HCT116 (cell line): Measurements from ENCODE around the gene THADA. TPM values are rescaled to one million over a fixed set of nuclear protein-coding genes. Genes with fewer than 3 reads are reported as not detected.

Source experiments
- ATAC-seq: fragments of 200-7000 bp; cut with Tn5 transposase; 2 replicates; pipeline ENCODE4 v1.9.1; 2020; ENCODE audit warnings: mild to moderate bottlenecking, moderate library complexity
- BruUV-seq: library from RNA; stranded (reverse); fragments of 400-500 nt; replicated peaks from 2 replicates; lab custom pipeline; 2021; lab: Mats Ljungman, UMichigan
- CTCF ChIA-PET: fragments of 300-600 bp; sonication (Branson Sonifier 250); formaldehyde crosslinking; loops from one replicate; lab custom pipeline; 2021; ENCODE audit warnings: antibody characterized with exemption; lab: Charles Lee
- POLR2A ChIA-PET: fragments of 300-600, 350-600 bp; sonication (Branson Sonifier 250); formaldehyde crosslinking; loops from one replicate; lab custom pipeline; 2021; ENCODE audit warnings: antibody characterized with exemption; lab: Charles Lee
- RAD21 ChIA-PET, 2 experiments: fragments of 300-600 bp; sonication (Branson Sonifier 250); formaldehyde crosslinking; loops; one replicate each; lab custom pipeline; 2023; ENCODE audit warnings: low total read pairs in 2 of 2; ENCODE audit not compliant: uncharacterized antibody in 2 of 2, unreplicated experiment in 2 of 2, low non-redundant PET in 1 of 2; lab: Charles Lee
- DNase-seq: peaks from one replicate; pipeline ENCODE4 v3.0.0-alpha.2; 2010; ENCODE audit warnings: low read depth, low spot score
- H2AFZ ChIP-seq: fragments of 200-600 bp; shearing (Covaris generic), sonication (generic); 2 replicates; pipeline ENCODE4 v1.6.1; 2017; ENCODE audit warnings: low read depth, mixed run types, mixed read lengths, antibody characterized with exemption, low read length; ENCODE audit not compliant: poor library complexity, severe bottlenecking
- H3K27ac ChIP-seq: 2 replicates; pipeline ENCODE4 v1.5.1; 2012; ENCODE audit warnings: low read depth, low read length
- H3K27me3 ChIP-seq: fragments of 200-600 bp; sonication (generic); 2 replicates; pipeline ENCODE4 v1.6.1; 2016; ENCODE audit warnings: mixed run types, low read length, mixed read lengths; ENCODE audit not compliant: insufficient read depth
- H3K36me3 ChIP-seq, 2 experiments: fragments of 200-500 bp in 1 of 2; fragments of 200-600 bp in 1 of 2; sonication (Bioruptor generic) in 1 of 2; sonication (generic) in 1 of 2; 2 replicates each; pipeline versions ENCODE4 v1.5.1 to v1.6.1; 2014 to 2016; ENCODE audit warnings: low read length in 2 of 2, inconsistent platforms in 1 of 2, mixed read lengths in 1 of 2, mixed run types in 1 of 2; ENCODE audit not compliant: insufficient read depth in 2 of 2, control insufficient read depth in 1 of 2
- H3K4me1 ChIP-seq, 2 experiments: fragments of 200-600 bp in 1 of 2; sonication (generic) in 1 of 2; 2 replicates each; pipeline versions ENCODE4 v1.5.1 to v1.6.1; 2012 to 2017; ENCODE audit warnings: low read length in 2 of 2, inconsistent platforms in 1 of 2, mild to moderate bottlenecking in 1 of 2, mixed read lengths in 1 of 2, mixed run types in 1 of 2, moderate library complexity in 1 of 2; ENCODE audit not compliant: insufficient read depth in 2 of 2, control insufficient read depth in 1 of 2
- H3K4me2 ChIP-seq: fragments of 200-600 bp; sonication (generic); 2 replicates; pipeline ENCODE4 v1.6.1; 2017; ENCODE audit warnings: mixed run types, low read length, mixed read lengths
- H3K4me3 ChIP-seq, 2 experiments: fragments of 200-600 bp in 1 of 2; sonication (generic) in 1 of 2; replicated peaks in 1 of 2; 2 replicates each; pipeline ENCODE4 v1.5.1; 2011 to 2016; ENCODE audit warnings: low read length in 2 of 2, control low read depth in 1 of 2, low read depth in 1 of 2, mild to moderate bottlenecking in 1 of 2, mixed read lengths in 1 of 2, mixed run types in 1 of 2
- H3K79me2 ChIP-seq: fragments of 200-600 bp; sonication (generic); 2 replicates; pipeline ENCODE4 v1.6.1; 2017; ENCODE audit warnings: mild to moderate bottlenecking, mixed run types, low read length, moderate library complexity, mixed read lengths; ENCODE audit not compliant: insufficient read depth
- H3K9ac ChIP-seq: fragments of 200-600 bp; sonication (generic); 2 replicates; pipeline ENCODE4 v1.6.1; 2016; ENCODE audit warnings: low read length, mixed read lengths
- H3K9me2 ChIP-seq: fragments of 200-600 bp; sonication (generic), shearing (Covaris generic); 2 replicates; pipeline ENCODE4 v1.6.1; 2017; ENCODE audit warnings: mixed run types, mild to moderate bottlenecking, moderate library complexity; ENCODE audit not compliant: insufficient read depth
- H3K9me3 ChIP-seq, 2 experiments: fragments of 200-500 bp in 1 of 2; fragments of 200-600 bp in 1 of 2; sonication (Bioruptor generic) in 1 of 2; sonication (generic) in 1 of 2; 2 replicates each; pipeline ENCODE4 v1.6.1; 2014 to 2017; ENCODE audit warnings: low read length in 2 of 2, mixed read lengths in 2 of 2, inconsistent platforms in 1 of 2, low read depth in 1 of 2, mild to moderate bottlenecking in 1 of 2, mixed run types in 1 of 2, moderate library complexity in 1 of 2; ENCODE audit not compliant: control insufficient read depth in 1 of 2, insufficient read depth in 1 of 2
- H4K20me1 ChIP-seq: fragments of 200-600 bp; sonication (generic), shearing (Covaris generic); 2 replicates; pipeline ENCODE4 v1.6.1; 2017; ENCODE audit warnings: mixed run types, mild to moderate bottlenecking, moderate library complexity; ENCODE audit not compliant: insufficient read depth
- CEBPB ChIP-seq: IDR thresholded peaks from 2 replicates; pipeline ENCODE4 v1.6.1; 2012; ENCODE audit warnings: low read depth
- ELF1 ChIP-seq: IDR thresholded peaks from 2 replicates; pipeline ENCODE4 v1.6.1; 2012; ENCODE audit warnings: low read depth, borderline replicate concordance
- EZH2 ChIP-seq: fragments of 200-600 bp; sonication (generic); IDR thresholded peaks from 2 replicates; pipeline ENCODE4 v1.6.1; 2017; ENCODE audit warnings: antibody characterized with exemption, mixed run types
- EZH2phosphoT487 ChIP-seq: fragments of 200-600 bp; IDR thresholded peaks from 2 replicates; pipeline ENCODE4 v1.6.1; 2018; ENCODE audit warnings: antibody characterized with exemption, borderline replicate concordance
- POLR2A ChIP-seq: IDR thresholded peaks from 2 replicates; pipeline ENCODE4 v1.7.0; 2011; ENCODE audit warnings: borderline replicate concordance; ENCODE audit not compliant: insufficient read depth, insufficient read length; ENCODE audit errors: extremely low read depth
- SIN3A ChIP-seq: IDR thresholded peaks from 2 replicates; pipeline ENCODE4 v1.6.1; 2012; ENCODE audit warnings: low read depth
- TCF7L2 ChIP-seq: IDR thresholded peaks from 2 replicates; pipeline ENCODE4 v1.7.0; 2011; ENCODE audit warnings: borderline replicate concordance, inconsistent platforms; ENCODE audit not compliant: insufficient read depth, insufficient read length; ENCODE audit errors: extremely low read depth
- intact Hi-C: fragments of 100-400 bp; cut with micrococcal nuclease; formaldehyde crosslinking; loops from 2 replicates; pipeline ENCODE4 v1.10.0; 2022
- total RNA-seq: library from RNA; stranded (reverse); gene quantifications from one replicate; pipeline ENCODE4 v1.2.1, GENCODE V29; 2021; ENCODE audit not compliant: unreplicated experiment
- TF ChIP-seq, protein P1 (sequence below): IDR thresholded peaks from 2 replicates; pipeline ENCODE4 v1.6.1; 2011; ENCODE audit warnings: mild to moderate bottlenecking, low read length, moderate library complexity; ENCODE audit not compliant: insufficient replicate concordance; ENCODE audit errors: extremely low read depth

Gene THADA
- total RNA-seq, 1 experiment from 2014 or later = 30.7 TPM

DNA sequence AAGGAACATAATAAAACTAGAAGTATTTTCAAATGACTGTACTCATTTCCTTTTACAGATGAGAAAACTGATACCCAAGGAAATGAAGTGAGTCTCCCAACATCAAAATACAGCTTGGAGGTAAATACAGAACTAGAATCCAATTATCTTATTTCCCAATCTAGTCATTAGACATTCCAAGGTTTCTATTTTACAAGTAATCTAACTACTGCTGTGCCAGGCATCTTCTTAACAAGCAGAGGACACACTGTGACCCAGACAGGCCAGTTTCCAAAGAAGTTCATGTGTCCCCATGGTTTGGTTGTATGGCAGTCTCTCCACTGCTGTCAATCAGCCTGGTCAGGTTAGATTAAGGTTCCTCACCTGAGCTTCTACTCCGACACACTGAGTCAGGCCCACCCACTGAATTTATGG lies 143.5 kb downstream of the THADA start (continued):
- TF ChIP-seq, protein P1, sequence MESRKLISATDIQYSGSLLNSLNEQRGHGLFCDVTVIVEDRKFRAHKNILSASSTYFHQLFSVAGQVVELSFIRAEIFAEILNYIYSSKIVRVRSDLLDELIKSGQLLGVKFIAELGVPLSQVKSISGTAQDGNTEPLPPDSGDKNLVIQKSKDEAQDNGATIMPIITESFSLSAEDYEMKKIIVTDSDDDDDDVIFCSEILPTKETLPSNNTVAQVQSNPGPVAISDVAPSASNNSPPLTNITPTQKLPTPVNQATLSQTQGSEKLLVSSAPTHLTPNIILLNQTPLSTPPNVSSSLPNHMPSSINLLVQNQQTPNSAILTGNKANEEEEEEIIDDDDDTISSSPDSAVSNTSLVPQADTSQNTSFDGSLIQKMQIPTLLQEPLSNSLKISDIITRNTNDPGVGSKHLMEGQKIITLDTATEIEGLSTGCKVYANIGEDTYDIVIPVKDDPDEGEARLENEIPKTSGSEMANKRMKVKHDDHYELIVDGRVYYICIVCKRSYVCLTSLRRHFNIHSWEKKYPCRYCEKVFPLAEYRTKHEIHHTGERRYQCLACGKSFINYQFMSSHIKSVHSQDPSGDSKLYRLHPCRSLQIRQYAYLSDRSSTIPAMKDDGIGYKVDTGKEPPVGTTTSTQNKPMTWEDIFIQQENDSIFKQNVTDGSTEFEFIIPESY = no peak
- no peak for TF ChIP-seq SIN3A
- TF ChIP-seq TCF7L2 = no peak
- no peak for TF ChIP-seq ELF1
- TF ChIP-seq CEBPB = no peak

DNA sequence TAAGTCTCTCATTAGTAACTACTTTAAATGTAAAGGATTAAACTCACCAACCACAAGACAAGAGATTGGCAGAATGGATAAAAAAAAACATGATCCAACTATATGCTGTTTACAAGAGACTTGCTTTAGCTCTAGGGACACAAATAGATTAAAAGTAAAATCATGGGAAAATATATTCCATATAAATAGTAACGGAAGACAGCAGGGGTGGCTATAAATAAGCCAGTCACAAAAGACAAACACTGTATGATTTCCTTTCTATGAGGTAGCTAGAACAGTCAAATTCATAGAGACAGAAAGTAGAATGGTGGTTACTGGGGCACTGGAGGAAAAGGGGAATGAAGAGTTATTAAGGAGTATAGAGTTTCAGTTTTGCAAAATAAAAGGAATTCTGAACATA lies 145.2 kb downstream of the THADA start:
- Histone ChIP-seq H3K4me3 (no peak overlapping the region), H3K36me3 (no peaks in the 10 kb centered on the region), H3K27ac (no peak overlapping the region), H3K9ac (no peak overlapping the region), H3K4me1 (peaks cover 11 to 28% of the 10 kb centered on the region in 2 experiments), H3K79me2 (no peaks in the 10 kb centered on the region), H3K9me3 (no peaks in the 10 kb centered on the region), H3K4me2 (no peak overlapping the region), H3K9me2 (no peaks in the 10 kb centered on the region), H2AFZ (no peak overlapping the region), H4K20me1 (no peaks in the 10 kb centered on the region), H3K27me3 (no peaks in the 10 kb centered on the region)
- ChIA-PET POLR2A (no interaction called here), CTCF (no interaction called here), RAD21 (no interaction called here)
- intact Hi-C loops = loop anchor here (10.0 kb wide), 1 partner anchor 156 kb away; no protein-coding TSS in a partner anchor
- BruUV-seq = no TSS peak
- no peak for ATAC-seq
- TF ChIP-seq, protein P1 = no peak
- TF ChIP-seq EZH2phosphoT487 (no peak), SIN3A (no peak), EZH2 (no peak), POLR2A (no peak)
- no peak for DNase-seq
